ENCODE measurements around the gene SPTBN4.

GRCh38 chr19:40609561-40610395 is 143.0 kb downstream of the SPTBN4 start:
- no peak for TF ChIP-seq CTCF (IDR thresholded peaks at IDR 0.05)
- TF ChIP-seq POLR2A (IDR thresholded peaks at IDR 0.05), result peak; percentile 20 to 72 (median 68)

Measured in body of pancreas (tissue), 4 donors.